ENCODE results near the gene POM121.
"Not testable (repeated sequence)": the region's sequence is repeated elsewhere in the genome, so short reads cannot be mapped to it uniquely, and the experiment has no call there.

The POM121 gene

DNA sequence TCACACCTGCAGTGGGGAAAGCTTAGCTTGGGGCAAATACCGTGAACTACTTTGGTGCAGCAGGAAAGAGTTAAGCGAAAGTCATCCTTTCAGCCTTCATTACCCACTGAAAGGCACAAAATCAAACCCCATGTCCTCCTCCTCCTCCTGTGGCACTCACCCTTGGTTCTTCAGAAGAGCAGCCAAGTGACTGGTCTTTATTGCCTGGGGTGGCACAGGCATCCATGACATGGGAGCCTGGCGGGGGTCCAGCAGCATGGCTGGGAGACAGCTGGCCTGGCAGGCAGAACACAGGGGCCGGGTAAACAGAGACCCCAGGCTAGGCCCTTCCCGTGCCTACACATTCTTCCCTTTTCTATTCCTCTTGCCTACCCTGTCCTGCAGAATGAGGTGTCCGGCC, 24.8 kb downstream of the POM121 start:
- not testable (repeated sequence) for DNase-seq (ENCODE audit: low spot score)

DNA sequence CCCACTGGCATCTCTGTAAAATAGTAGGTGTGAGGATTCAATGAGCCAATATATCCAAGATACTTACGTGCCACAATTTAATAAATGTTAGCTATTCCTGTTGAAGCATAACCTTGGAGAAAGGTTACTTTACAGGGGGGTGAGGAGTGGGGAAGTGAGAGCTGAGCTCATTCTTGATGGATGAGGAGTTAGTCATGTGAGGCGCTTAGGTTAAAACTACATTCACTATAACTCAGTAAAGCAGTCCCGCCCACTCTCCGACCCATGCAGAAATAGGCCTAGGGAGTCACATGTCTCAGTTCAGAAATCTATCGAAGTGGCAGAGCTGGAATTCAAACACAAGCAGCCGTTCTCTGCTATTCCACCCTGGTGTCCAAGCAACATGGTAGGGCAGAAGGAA, 25.5 kb downstream of the POM121 start:
- DNase-seq (ENCODE audit: low spot score): not testable (repeated sequence)

DNA sequence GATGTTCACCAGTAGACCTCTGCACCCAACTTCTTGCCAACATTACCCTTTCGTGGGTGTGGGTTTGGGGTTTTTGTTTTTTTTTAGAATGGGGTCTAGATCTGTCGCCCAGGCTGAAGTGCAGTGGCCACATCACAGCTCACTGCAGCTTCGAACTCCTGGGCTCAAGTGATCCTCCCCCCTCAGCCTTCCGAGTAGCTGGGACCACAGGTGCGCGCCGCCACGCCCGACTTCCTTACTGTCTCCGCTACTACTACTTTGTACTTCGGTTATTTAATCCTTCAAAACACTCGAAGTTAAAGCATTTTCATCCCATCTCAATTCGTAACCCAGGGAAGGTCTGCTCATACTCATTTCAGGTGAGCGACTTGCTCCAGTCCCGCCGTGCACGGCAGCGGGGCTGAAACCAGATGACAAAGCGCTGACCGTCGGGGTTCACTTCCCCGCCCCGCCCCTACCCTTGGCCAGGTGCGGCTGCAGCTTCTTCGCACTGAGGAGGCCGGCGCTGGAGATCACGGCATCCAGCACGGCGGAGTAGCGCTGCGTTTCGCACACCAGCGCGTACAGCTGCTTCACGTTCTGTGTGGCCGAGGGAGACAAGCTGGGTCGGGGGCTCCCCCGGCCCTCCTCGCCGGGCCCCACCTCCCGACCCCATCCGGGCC, 29.1 kb downstream of the POM121 start:
- DNase-seq (ENCODE audit: low spot score): not testable (repeated sequence)

DNA sequence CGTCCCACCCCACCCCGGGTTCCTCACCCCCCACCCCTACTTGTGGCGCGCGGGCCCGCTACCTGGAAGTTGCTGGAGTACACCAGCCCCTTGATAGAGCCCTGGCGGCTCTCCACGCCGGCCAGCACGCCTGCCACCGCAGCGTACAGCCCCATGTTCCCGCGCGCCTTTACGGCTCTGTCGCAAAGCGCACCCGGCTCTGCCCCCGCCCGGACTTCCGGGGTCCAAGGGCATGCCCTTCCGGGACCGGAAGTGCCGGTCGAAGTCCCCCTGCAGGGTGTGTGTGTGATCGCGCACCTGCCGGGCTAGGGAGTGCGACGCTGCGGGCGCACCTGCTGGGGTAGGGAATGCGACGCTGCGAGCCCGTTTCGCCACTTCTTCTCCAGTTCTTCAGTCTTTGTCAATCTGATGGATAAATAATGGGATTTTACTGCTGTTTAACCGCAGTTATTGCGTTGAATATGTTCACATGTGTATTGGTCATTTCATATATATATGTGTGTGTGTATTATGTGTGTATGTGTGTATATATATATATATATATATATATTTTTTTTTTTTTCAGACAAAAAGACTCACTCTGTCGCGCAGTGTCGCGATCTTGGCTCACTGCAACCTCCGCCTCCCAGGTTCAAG, 29.8 kb downstream of the POM121 start:
- DNase-seq (ENCODE audit: low spot score): not testable (repeated sequence)

DNA sequence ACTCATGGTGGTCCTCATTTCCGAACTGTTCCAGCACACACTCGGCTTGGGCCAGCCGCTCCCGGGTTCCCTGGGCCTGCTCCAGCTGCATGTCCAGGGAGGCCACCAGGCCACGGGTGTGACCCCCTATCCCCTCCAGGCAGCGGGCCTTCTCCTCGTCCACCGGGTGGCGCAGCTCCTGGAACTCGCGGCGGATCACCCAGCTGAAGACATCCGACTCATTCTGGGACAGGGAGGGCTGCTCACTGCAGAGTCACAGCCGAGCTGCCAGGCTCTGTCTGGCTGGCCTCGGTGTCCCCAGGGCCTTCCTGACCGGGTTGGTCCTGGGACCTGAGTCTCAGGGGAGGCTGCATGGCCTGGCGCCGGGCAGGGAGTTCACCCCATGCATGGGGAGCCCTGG, 35.1 kb downstream of the POM121 start:
- not testable (repeated sequence) for DNase-seq (ENCODE audit: low spot score)

DNA sequence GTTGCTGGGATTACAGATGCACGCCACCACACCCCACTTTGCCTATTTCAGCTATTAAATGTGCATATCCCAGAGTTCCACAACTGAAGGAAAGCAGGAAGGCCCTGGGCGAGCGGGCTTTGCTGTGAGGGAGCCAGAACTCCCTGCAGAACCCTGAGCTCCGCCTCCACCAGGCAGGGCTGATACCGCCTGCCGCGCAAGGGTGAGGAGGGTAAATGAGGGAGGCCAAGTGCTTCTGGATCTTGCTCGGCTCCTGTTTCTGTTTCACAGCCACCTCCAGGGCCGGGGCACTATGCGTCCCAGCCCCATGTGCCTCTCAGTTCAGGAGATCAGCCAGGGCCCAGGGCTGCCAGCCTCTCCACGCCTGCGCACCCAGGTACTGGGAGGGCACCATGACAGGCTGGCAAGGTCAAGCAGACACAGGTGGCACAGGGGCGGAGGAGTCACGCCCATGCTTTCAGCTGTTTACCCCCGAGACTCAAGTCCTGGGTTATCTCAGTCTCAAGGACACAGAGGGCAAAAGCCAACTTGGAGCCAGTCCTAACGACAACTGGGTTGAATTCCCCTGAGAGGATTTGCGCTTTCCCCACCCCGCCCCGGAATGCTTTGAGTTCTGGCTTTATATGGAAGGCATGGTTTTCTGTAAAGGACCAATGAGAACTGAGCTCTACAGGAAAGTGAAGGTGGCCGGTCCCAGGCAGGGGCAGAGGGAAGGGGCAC, 35.9 kb downstream of the POM121 start:
- DNase-seq (ENCODE audit: low spot score): not testable (repeated sequence)

DNA sequence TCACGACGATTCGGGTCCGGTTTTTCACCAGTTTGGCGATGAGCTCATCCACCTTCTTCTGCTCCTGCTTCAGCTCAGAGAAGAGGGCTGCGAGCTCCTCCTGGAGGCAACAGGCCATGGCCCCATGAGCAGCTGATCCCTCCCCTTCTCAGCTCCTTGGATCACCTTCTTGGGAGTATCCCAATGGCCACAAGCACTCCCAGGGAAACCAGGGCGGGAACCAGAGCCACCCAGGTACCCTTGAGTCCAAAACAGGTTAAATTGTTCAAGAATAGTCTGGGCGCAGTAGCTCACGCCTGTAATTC, 36.4 kb downstream of the POM121 start:
- not testable (repeated sequence) for DNase-seq (ENCODE audit: low spot score)

DNA sequence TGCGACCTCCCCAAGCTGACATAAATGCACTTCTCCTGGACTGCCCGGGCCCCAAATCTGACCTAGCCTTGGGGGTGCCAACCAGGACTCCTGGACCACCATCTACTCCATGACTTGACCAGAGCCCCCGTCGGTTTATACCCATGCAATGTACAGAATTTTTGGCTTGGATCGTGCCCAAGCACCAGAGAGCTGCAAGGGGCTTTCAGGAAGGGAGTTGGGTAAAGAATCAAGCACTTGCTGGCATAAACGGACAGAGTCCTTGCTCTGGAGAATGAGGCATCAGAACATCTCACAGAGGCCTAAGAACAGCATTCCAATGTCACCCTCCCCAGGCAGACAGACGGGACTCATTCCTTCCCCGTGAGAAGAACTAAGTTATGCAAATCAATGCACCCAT, 38.2 kb downstream of the POM121 start:
- DNase-seq (ENCODE audit: low spot score): not testable (repeated sequence)

DNA sequence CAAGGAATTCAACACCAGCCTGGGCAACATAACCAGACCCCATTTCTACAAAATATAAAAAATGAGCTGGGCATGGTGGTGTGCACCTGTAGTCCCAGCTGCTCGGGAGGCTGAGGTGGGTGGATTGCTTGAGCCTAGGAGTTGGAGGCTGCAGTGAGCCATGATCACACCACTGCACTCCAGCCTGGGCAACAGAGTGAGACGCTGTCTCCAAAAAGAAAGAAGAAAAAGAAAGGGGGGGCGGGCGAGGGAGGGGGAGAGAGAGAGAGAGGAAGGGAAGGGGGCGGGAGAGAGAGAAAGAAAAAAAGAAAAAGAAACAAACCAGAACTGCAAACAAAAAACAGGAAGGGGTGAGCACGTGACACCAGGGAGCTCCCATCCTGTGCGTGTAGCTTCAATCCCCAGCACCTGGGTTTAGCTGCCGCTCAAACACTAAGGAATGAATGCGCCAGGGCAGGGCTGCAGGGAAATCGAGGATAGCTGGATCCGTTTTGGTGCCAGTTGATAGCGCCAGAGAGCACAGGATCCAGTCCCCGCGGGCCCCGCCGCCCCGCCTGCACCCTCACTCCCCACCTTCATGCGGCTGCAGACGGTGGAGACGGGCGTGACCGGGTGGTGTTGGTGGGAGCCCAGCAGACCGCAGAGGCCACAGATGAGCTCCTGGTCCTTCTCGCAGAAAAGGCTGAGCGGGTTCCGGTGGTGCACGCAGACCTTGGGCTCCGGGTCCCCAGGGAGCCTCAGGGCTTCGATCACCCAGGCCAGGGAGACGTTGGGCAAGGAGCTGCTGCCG, 40.5 kb downstream of the POM121 start:
- DNase-seq (ENCODE audit: low spot score): not testable (repeated sequence)

DNA sequence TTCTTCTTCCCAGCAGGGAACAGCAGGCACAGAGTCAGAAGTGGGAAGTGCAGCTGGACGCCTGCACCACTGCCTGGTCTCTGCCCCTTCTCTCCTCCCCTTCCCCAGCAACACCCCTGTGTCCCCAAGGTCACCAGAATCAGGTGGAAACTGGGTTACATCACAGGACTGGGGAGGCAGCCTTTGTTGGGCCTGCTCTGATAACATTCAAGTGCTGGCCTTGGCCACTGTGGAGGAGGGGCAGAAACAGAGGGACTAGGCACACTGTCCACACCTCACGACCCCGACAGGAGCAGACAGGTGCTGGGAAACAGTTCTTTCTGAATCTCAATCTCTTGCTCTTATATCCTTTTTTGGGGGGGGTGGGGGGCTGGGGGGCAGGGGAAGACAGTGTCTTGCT, 42.0 kb downstream of the POM121 start:
- DNase-seq (ENCODE audit: low spot score): not testable (repeated sequence)

DNA sequence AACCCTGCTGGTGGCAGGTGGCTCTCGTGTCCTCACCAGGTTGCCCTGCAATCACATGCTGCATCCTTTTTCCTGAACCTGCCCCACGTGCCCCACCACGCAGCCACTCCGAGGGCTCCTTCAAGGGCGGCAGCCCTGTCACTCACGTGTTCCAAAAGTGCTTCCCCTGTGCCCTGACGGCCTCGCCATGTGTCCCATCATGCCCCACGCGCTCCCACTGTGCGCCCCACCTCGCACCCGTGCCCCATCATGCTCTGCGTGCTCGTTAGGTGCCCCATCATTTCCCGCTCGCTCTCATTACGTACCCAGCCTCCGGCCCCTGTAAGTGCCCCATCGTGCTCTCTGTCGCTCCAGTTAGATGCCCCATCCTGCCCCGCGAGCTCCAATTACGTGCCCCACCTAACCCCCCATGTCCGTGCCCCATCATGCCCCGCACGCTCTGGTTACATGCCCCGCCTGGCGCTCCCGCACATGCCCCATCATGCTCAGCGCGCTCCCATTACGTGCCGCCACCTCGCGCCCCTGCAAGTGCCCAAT, 44.2 kb downstream of the POM121 start, which contains the start of gene TRIM74:
Gene TRIM74 (minus strand): TSS at position 487 of the 537 bp plus-strand sequence. CDS start 3,309 bp downstream, outside the sequence.
- DNase-seq (ENCODE audit: low spot score): not testable (repeated sequence)

DNA sequence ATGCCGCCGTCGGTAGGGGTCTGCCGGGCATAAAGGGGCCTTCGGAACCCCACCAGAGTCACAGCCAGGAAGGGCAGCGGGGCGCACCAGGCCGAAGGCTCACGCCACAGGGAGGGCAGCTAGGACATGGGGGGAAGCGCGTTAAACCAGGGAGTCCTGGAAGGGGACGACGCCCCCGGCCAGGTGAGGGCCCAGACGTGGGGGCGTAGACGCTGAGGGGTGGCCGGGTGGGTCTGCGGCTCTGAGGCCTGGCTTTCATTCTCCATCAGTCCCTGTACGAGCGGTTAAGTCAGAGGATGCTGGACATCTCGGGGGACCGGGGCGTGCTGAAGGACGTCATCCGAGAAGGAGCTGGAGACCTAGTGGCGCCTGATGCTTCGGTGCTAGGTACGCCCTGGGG, 44.8 kb downstream of the POM121 start:
- not testable (repeated sequence) for DNase-seq (ENCODE audit: low spot score)

DNA sequence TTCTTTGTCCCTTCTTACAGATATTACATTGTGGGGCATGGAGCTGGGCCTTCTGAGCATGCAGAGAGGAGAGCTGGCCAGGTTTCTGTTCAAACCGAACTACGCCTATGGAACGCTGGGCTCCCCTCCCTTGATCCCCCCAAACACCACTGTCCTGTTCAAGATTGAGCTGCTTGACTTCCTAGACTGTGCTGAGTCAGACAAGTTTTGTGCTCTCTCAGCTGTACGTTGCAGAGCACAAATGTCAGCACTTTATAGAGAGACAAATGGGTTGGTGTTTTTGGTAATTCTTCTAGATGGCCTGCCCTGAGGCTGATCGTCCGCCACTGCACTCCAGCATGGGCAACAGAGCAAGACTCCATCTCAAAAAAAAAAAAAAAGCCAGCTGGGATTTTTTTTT, 46.6 kb downstream of the POM121 start:
- not testable (repeated sequence) for DNase-seq (ENCODE audit: low spot score)

DNA sequence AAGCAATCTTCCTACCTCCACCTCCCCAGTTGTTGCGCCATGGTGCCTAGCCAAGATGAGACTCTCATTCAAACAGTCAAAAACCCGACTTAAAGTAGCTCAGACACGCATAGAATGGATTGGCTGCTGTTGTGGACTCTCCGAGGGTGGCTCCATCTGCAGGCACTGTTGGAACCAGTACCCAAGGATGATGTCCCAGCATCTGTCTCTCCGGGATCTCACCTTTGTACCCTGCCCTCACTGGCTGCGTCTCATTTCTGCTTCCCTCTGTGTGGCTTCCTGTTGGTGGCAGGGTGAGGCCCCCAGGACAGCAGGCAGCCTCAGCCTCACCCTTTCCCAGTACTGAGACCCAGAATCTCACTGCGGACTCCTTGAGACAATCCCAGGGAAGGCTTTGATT, 49.9 kb downstream of the POM121 start:
- DNase-seq (ENCODE audit: low spot score): not testable (repeated sequence)

DNA sequence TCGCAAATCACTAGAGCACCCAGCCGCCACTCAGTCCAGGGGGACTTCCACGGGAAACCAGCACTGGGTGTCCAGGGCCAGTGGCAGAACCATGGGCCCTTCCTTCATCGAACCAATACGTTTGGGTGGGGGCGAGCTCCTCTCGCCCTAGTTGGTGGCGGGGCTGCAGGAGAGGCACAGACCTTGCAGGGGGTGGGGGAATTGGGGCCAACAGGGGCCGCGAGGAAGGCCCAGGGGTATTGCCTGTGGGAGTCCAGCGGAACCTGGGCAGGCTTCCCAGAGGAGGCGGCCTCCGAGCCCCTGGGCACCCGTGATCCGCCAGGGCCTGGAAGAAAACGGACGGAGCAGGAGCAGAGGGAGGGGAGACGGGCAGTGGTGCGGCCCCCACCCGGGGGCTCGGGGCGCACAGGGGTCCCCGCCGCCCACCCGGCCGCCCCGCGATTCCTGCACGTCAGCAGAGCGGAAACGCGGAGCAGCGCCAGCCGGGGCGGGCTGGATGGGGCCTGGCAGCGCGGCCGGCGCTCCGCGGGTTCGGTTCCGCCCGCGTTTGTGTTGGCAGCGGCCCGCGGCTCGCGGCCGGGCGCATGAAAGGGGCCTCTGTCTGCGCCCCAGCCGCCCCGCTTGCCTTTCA, 50.9 kb downstream of the POM121 start:
- DNase-seq (ENCODE audit: low spot score): not testable (repeated sequence)

DNA sequence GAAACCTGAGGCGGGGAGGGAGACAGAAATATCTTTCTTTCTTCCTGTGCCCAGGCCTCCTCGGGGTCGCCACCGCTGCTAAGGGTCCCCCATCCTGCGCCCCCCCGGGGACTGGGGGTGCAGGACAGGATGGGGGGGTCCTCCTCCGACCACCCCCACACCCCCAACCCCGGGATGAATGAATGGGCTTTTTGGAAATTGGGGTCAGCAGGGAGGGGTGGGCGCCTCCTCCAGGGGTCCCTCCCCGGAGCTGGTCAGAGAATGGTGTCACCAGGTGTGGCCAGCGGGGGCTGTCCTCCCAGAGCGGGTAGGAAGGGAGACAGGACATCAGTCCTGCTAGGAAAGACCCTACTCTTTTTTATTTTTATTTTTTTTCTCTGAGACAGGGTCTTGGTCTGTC, 51.5 kb downstream of the POM121 start:
- not testable (repeated sequence) for DNase-seq (ENCODE audit: low spot score)

DNA sequence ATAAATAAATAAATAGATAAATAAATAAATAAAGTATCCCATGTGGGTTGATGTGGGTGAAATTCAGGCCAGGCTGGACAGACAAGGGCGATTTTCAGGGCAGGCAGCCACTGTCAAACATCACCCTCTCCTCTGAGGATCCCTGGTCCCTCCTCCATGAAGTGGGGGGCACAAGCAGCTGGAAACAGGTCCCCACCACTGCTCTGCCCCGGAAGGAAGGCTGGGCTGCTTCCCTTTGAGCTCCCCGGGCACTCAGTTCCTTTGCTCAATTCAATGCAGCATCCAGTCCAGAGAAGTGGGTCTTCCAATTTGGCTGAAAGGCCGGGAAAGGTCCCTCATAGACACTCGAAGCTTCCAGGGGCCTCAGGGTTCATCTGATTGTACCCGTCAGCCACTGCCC, 55.5 kb downstream of the POM121 start:
- DNase-seq (ENCODE audit: low spot score): not testable (repeated sequence)

DNA sequence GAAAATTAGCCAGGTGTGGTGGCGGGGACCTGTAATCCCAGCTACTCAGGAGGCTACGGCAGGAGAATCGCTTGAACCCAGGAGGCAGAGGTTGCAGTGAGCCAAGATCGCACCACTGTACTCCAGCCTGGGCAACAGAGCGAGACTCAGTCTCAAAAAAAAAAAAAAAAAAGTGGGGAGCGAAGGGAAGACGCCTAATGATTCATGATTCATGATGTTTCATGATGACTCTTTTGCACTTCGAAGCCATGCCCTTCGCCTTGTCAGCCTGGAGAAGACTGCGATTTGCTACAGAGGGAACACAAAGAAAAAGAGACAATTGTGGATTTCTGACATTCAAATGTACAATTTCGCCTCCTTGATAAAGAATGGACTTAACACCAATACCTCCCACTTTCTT, 57.2 kb downstream of the POM121 start:
- DNase-seq (ENCODE audit: low spot score): not testable (repeated sequence)

DNA sequence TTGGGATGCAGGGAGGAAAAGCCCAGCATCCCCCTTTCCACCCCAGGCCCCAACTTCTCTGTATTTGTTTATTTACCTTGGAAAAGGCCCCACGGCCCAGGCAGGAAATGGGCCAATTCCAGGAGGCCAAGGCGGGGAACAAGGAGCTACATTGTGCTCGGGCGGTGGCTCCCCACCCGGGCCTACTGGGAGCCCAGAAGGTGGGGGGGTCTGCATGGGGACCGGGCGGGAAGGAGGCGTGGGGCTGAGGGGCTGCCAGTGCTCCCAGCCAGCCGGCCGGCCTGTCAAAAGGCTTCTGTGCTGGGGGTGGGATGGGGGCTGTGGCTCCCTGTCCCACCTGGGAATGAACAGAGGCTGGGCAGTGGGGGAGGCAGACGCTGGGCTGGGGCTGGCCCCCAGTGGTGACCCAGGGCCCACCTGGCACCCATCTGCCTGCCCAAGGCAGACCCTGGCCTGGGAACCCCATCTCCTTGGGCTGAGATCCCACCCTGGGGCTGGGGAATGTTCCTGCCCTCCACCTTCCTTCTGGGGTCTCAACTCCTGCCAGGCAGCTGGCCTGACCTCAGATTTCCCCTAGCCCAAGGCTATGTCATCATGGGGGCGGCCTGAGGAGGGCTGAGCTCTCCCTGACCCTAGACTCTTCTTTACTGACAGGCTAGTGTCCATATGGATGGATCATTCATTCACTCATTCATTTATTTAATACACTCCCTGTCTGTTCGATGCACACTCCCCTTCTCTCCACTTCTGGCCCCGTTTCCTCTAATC, 65.4 kb downstream of the POM121 start:
- DNase-seq (ENCODE audit: low spot score): not testable (repeated sequence)

DNA sequence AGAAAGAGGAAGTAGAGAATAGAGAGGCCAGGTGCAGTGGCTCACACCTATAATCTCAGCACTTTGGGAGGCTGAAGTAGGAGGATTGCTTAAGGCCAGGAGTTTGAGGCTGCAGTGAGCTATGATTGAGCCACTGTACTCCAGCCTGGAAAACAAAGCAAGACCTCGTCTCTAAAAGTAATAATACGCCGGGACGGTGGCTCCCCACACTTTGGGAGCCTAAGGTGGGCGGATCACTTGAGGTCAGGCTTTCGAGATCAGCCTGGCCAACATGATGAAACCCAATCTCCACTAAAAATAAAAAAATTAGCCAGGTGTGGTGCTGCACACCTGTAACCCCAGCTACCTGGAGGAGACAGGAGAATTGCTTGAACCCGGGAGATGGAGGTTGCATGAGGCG, 70.6 kb downstream of the POM121 start:
- not testable (repeated sequence) for DNase-seq (ENCODE audit: low spot score)

DNA sequence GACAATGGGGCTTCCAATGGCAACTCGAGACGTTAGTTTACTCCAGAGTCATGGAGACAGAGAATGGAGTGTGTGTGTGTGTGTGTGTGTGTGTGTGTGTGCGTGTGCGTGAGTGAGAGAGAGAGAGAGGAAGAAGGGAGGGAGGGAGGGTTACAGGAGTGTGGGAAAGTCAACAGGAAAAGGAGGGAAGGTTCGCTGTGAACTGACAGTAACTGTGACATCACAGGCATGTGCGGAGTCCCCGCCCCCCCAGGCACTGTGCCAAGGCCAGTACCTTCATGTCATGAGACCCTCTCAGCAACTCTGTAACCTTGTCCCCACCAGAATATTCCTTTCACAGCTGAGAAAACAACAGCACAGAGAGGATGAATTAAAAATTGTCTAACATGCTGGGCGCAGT, 72.6 kb downstream of the POM121 start:
- not testable (repeated sequence) for DNase-seq (ENCODE audit: low spot score)
